Right cardiac atrium (tissue), 5 donors: Measurements from ENCODE around the gene SERINC3. TPM values are rescaled to one million over a fixed set of nuclear protein-coding genes. Genes with fewer than 3 reads are reported as not detected.

Source experiments
- ATAC-seq, 2 donors: fragments of 200-7000 bp; cut with Tn5 transposase; one replicate each; pipeline versions ENCODE4 v1.8.0 to v1.9.1; 2020; ENCODE audit warnings: moderate library complexity in 2 of 2, mild to moderate bottlenecking in 1 of 2
- DNase-seq, 3 donors: peaks; one replicate each; pipeline ENCODE4 v3.0.0-alpha.2; 2020
- H3K27ac ChIP-seq: one replicate; pipeline ENCODE4 v1.5.1; 2013; ENCODE audit warnings: mild to moderate bottlenecking, low read length, control low read depth, moderate library complexity
- H3K27me3 ChIP-seq: one replicate; pipeline ENCODE4 v1.6.1; 2013; ENCODE audit not compliant: control insufficient read depth, insufficient read depth
- H3K4me1 ChIP-seq: one replicate; pipeline ENCODE4 v1.6.1; 2013; ENCODE audit warnings: low read length; ENCODE audit not compliant: control insufficient read depth, insufficient read depth
- H3K4me3 ChIP-seq: one replicate; pipeline ENCODE4 v1.5.1; 2013; ENCODE audit warnings: low read length, control low read depth
- H3K9me3 ChIP-seq: one replicate; pipeline ENCODE4 v1.6.1; 2013; ENCODE audit warnings: low read length; ENCODE audit not compliant: control insufficient read depth
- WGBS: extraction: QIAGEN DNeasy Blood & Tissue Kit; methylation state at CpG from one replicate; pipeline ENCODE4 v1.1.7; 2013; 5-methylcytosine and 5-hydroxymethylcytosine counted together
- intact Hi-C, 4 donors: fragments of 100-400 bp; cut with DNase I; formaldehyde crosslinking; loops; one replicate each; pipeline versions ENCODE4 v1.11.0 to v1.14.0; 2022 to 2023
- polyA plus RNA-seq: library from polyadenylated mRNA; stranded (reverse); fragments of 200-250 nt; gene quantifications from one replicate; pipeline ENCODE4 v1.2.3, GENCODE V29; 2013
- total RNA-seq, 4 donors: library from RNA; stranded (reverse); fragmentation: NEBNext Ultra II Directional; extraction: Animal tissue kit (Norgen Biotek cat#: 25700); gene quantifications; one replicate each; pipeline ENCODE4 v1.2.1, GENCODE V29; 2021
- donor health status: healthy with polysubstance abuse.
- donor health status: DM: no; HTN: yes; CAD: no.
- donor health status: DM: no; HTN: no; CAD: no.
- donor health status: DM: no; HTN: yes; CAD: no; lungs with severe emphysema.
- donor health status: DM: yes; HTN: yes; CAD: no.

Gene SERINC3
- total and polyA plus RNA-seq, 5 donors: 47.8 to 118 (median 104) TPM

- Histone ChIP-seq H3K4me3 (no peak overlapping the region), H3K9me3 (no peaks in the 10 kb centered on the region), H3K4me1 (peaks cover 2% of the 10 kb centered on the region), H3K27me3 (no peaks in the 10 kb centered on the region), H3K27ac (no peak overlapping the region)
- WGBS: 86% methylated on average over 10 of the region's 10 CpGs
- no peak for ATAC-seq
- intact Hi-C loops: no loop called here
- no peak for DNase-seq
Measured at GRCh38 chr20:44513871-44514270, 8.0 kb downstream of the SERINC3 start.

GRCh38 chr20:44509762-44510161 is 12.1 kb downstream of the SERINC3 start:
- H3K4me3 ChIP-seq: no peak overlapping the region
- no peaks in the 10 kb centered on the region for H3K4me1 ChIP-seq
- ATAC-seq (no peak), DNase-seq (no peak)
- no peaks in the 10 kb centered on the region for H3K27me3 ChIP-seq
- 93% methylated on average over 4 of the region's 4 CpGs for WGBS
- H3K9me3 ChIP-seq: no peaks in the 10 kb centered on the region
- intact Hi-C loops: no loop called here
- H3K27ac ChIP-seq: no peak overlapping the region

GRCh38 chr20:44504402-44505307 is 17.2 kb downstream of the SERINC3 start:
- Histone ChIP-seq H3K4me1 (peaks cover 8% of the 10 kb centered on the region), H3K4me3 (no peak overlapping the region), H3K27ac (no peak overlapping the region), H3K9me3 (no peaks in the 10 kb centered on the region), H3K27me3 (no peaks in the 10 kb centered on the region)
- WGBS: 94% methylated on average over 6 of the region's 6 CpGs
- DNase-seq (no peak), ATAC-seq (no peak)
- intact Hi-C loops: no loop called here

- intact Hi-C loops: no loop called here
- Histone ChIP-seq H3K4me3 (no peak overlapping the region), H3K27me3 (no peaks in the 10 kb centered on the region), H3K27ac (no peak overlapping the region), H3K4me1 (peaks cover 8% of the 10 kb centered on the region), H3K9me3 (no peaks in the 10 kb centered on the region)
- 96% methylated on average over 1 of the region's 1 CpG for WGBS
- DNase-seq: no peak
- no peak for ATAC-seq
Measured at GRCh38 chr20:44502968-44503367, 18.9 kb downstream of the SERINC3 start.

- no peak for DNase-seq
- 62% methylated on average over 5 of the region's 5 CpGs for WGBS
- peaks cover 8% of the 10 kb centered on the region for H3K4me1 ChIP-seq
- no peaks in the 10 kb centered on the region for H3K9me3 ChIP-seq
- intact Hi-C loops: no loop called here
- no peaks in the 10 kb centered on the region for H3K27me3 ChIP-seq
- H3K27ac ChIP-seq: peak overlapping the region; percentile 73
- ATAC-seq: peak; percentile 62 to 79
- no peak overlapping the region for H3K4me3 ChIP-seq
Measured at GRCh38 chr20:44501448-44501847, 20.4 kb downstream of the SERINC3 start.

- Histone ChIP-seq H3K27ac (peak overlapping the region; percentile 40), H3K4me1 (peaks cover 8% of the 10 kb centered on the region), H3K9me3 (no peaks in the 10 kb centered on the region), H3K27me3 (no peaks in the 10 kb centered on the region), H3K4me3 (no peak overlapping the region)
- ATAC-seq (no peak), DNase-seq (no peak)
- WGBS: 75% methylated on average over 3 of the region's 3 CpGs
- intact Hi-C loops: no loop called here
Measured at GRCh38 chr20:44500221-44500620, 21.6 kb downstream of the SERINC3 start.

GRCh38 chr20:44497761-44498160 is 24.1 kb downstream of the SERINC3 start:
- no peak overlapping the region for H3K27ac ChIP-seq
- no peaks in the 10 kb centered on the region for H3K9me3 ChIP-seq
- H3K4me1 ChIP-seq: peaks cover 8% of the 10 kb centered on the region
- H3K4me3 ChIP-seq: no peak overlapping the region
- no peak for DNase-seq
- 84% methylated on average over 3 of the region's 3 CpGs for WGBS
- intact Hi-C loops: no loop called here
- ATAC-seq: no peak
- H3K27me3 ChIP-seq: no peaks in the 10 kb centered on the region

- H3K27me3 ChIP-seq: no peaks in the 10 kb centered on the region
- no peak overlapping the region for H3K27ac ChIP-seq
- peaks cover 10% of the 10 kb centered on the region for H3K4me1 ChIP-seq
- no peak overlapping the region for H3K4me3 ChIP-seq
- ATAC-seq (no peak), DNase-seq (no peak)
- WGBS: 88% methylated on average over 3 of the region's 3 CpGs
- no peaks in the 10 kb centered on the region for H3K9me3 ChIP-seq
- intact Hi-C loops: no loop called here
Measured at GRCh38 chr20:44496976-44497375, 24.9 kb downstream of the SERINC3 start.

GRCh38 chr20:44495802-44496481 is 25.9 kb downstream of the SERINC3 start:
- no peak overlapping the region for H3K4me3 ChIP-seq
- ATAC-seq (no peak), DNase-seq (no peak)
- WGBS: 88% methylated on average over 3 of the region's 3 CpGs
- no peaks in the 10 kb centered on the region for H3K9me3 ChIP-seq
- no peak overlapping the region for H3K27ac ChIP-seq
- intact Hi-C loops: no loop called here
- H3K27me3 ChIP-seq: no peaks in the 10 kb centered on the region
- H3K4me1 ChIP-seq: peaks cover 4% of the 10 kb centered on the region

GRCh38 chr20:44495257-44495656 is 26.6 kb downstream of the SERINC3 start:
- no peak for ATAC-seq
- Histone ChIP-seq H3K27ac (no peak overlapping the region), H3K4me3 (no peak overlapping the region), H3K4me1 (peaks cover 3% of the 10 kb centered on the region), H3K9me3 (no peaks in the 10 kb centered on the region), H3K27me3 (no peaks in the 10 kb centered on the region)
- DNase-seq: no peak
- intact Hi-C loops: no loop called here
- WGBS: 96% methylated on average over 1 of the region's 1 CpG

GRCh38 chr20:44494681-44495080 is 27.2 kb downstream of the SERINC3 start:
- no peak for DNase-seq
- no peak overlapping the region for H3K27ac ChIP-seq
- 92% methylated on average over 3 of the region's 3 CpGs for WGBS
- H3K27me3 ChIP-seq: no peaks in the 10 kb centered on the region
- no peak overlapping the region for H3K4me3 ChIP-seq
- ATAC-seq: no peak
- no peaks in the 10 kb centered on the region for H3K9me3 ChIP-seq
- H3K4me1 ChIP-seq: peaks cover 3% of the 10 kb centered on the region
- intact Hi-C loops: no loop called here
